Endothelial cell of umbilical vein (primary cell): ENCODE results near the gene NAP1L1. TPM values are rescaled to one million over a fixed set of nuclear protein-coding genes. Genes with fewer than 3 reads are reported as not detected.

Source experiments
- BruUV-seq: library from RNA; stranded (reverse); fragments of 400-500 nt; replicated peaks from 2 replicates; lab custom pipeline; 2021; lab: Mats Ljungman, UMichigan
- CTCF ChIA-PET: fragments of 300-600, 350-600 bp; sonication (Branson Sonifier 250); formaldehyde crosslinking; loops from one replicate; lab custom pipeline; 2021; ENCODE audit warnings: antibody characterized with exemption, inconsistent platforms; lab: Charles Lee
- POLR2A ChIA-PET: fragments of 300-600, 350-600 bp; sonication (Branson Sonifier 250); formaldehyde crosslinking; loops from one replicate; lab custom pipeline; 2021; ENCODE audit warnings: antibody characterized with exemption, inconsistent platforms; lab: Charles Lee
- DNase-seq: peaks from one replicate; pipeline ENCODE4 v3.0.0-alpha.2; 2011; ENCODE audit warnings: low read depth, low spot score
- FAIRE-seq: peaks from 2 replicates; lab custom pipeline; 2011; peaks lifted over from hg19 to GRCh38; lab: Jason Lieb, UNC
- H2AFZ ChIP-seq: 2 replicates; pipeline ENCODE4 v1.6.0; 2012; ENCODE audit warnings: low read depth, low read length, control low read depth, inconsistent platforms
- H3K27ac ChIP-seq: 2 replicates; pipeline ENCODE4 v1.5.1; 2011; ENCODE audit warnings: low read depth, mild to moderate bottlenecking, control low read depth, low read length, moderate library complexity; ENCODE audit not compliant: insufficient read depth
- H3K27me3 ChIP-seq, 2 experiments: 2 replicates each; pipeline versions ENCODE4 v1.6.0 to v1.6.1; 2011; ENCODE audit warnings: low read length in 2 of 2, mixed read lengths in 1 of 2; ENCODE audit not compliant: control insufficient read depth in 2 of 2, insufficient read depth in 2 of 2
- H3K36me3 ChIP-seq, 2 experiments: 2 replicates in 1 of 2; 3 replicates in 1 of 2; pipeline ENCODE4 v1.5.1; 2011; ENCODE audit warnings: low read length in 2 of 2, mild to moderate bottlenecking in 1 of 2, moderate library complexity in 1 of 2; ENCODE audit not compliant: control insufficient read depth in 2 of 2, insufficient read depth in 2 of 2; ENCODE audit errors: extremely low read depth in 1 of 2
- H3K4me1 ChIP-seq: 3 replicates; pipeline ENCODE4 v1.5.1; 2011; ENCODE audit warnings: mild to moderate bottlenecking, low read length; ENCODE audit not compliant: control insufficient read depth, insufficient read depth; ENCODE audit errors: extremely low read depth
- H3K4me2 ChIP-seq: 2 replicates; pipeline ENCODE4 v1.6.1; 2011; ENCODE audit warnings: low read length, control low read depth, mixed read lengths; ENCODE audit not compliant: insufficient read depth
- H3K4me3 ChIP-seq, 3 experiments: fragments of 200-600 bp in 1 of 3; sonication (generic), shearing (Covaris generic) in 1 of 3; replicated peaks in 1 of 3; 2 replicates each; pipeline ENCODE4 v1.5.1; 2011 to 2016; ENCODE audit warnings: control low read depth in 3 of 3, low read length in 3 of 3, mild to moderate bottlenecking in 2 of 3, inconsistent platforms in 1 of 3, low read depth in 1 of 3, moderate library complexity in 1 of 3; ENCODE audit not compliant: insufficient read depth in 1 of 3
- H3K79me2 ChIP-seq: 2 replicates; pipeline ENCODE4 v1.6.0; 2012; ENCODE audit warnings: low read length, inconsistent platforms; ENCODE audit not compliant: control insufficient read depth, insufficient read depth
- H3K9ac ChIP-seq: replicated peaks from 2 replicates; pipeline ENCODE3; 2011; ENCODE audit warnings: low read length, control low read depth; ENCODE audit not compliant: insufficient read depth; ENCODE audit errors: extremely low read depth
- H3K9me1 ChIP-seq: replicated peaks from 3 replicates; pipeline ENCODE4 v1.6.0; 2011; ENCODE audit warnings: mild to moderate bottlenecking, low read length; ENCODE audit not compliant: control insufficient read depth, insufficient read depth; ENCODE audit errors: extremely low read depth
- H3K9me3 ChIP-seq: replicated peaks from 2 replicates; pipeline ENCODE4 v1.5.1; 2012; ENCODE audit warnings: low read length, inconsistent platforms; ENCODE audit not compliant: control insufficient read depth, insufficient read depth
- H4K20me1 ChIP-seq: replicated peaks from 2 replicates; pipeline ENCODE3; 2011; ENCODE audit warnings: mild to moderate bottlenecking, low read length; ENCODE audit not compliant: control insufficient read depth, insufficient read depth; ENCODE audit errors: extremely low read depth
- CTCF ChIP-seq, 2 donors: IDR thresholded peaks; 1 replicate in 1 of 2; 2 replicates in 1 of 2; pipeline ENCODE4 v1.5.1; 2011; ENCODE audit warnings: low read length in 2 of 2, mild to moderate bottlenecking in 2 of 2, moderate library complexity in 2 of 2, control low read depth in 1 of 2, inconsistent platforms in 1 of 2, low read depth in 1 of 2; ENCODE audit not compliant: insufficient read depth in 1 of 2; ENCODE audit errors: extremely low read depth in 1 of 2
- EZH2 ChIP-seq: IDR thresholded peaks from 2 replicates; pipeline ENCODE4 v1.6.1; 2012; ENCODE audit warnings: borderline replicate concordance, low read depth, mild to moderate bottlenecking, moderate library complexity, low read length, inconsistent platforms; ENCODE audit not compliant: severe bottlenecking
- FOS ChIP-seq: IDR thresholded peaks from 2 replicates; pipeline ENCODE4 v1.6.1; 2011; ENCODE audit warnings: mild to moderate bottlenecking, low read length, moderate library complexity, borderline replicate concordance; ENCODE audit not compliant: insufficient read depth
- POLR2A ChIP-seq: IDR thresholded peaks from 2 replicates; pipeline ENCODE4 v1.6.1; 2012; ENCODE audit warnings: low read depth, mild to moderate bottlenecking, control low read depth, low read length
- POLR2AphosphoS5 ChIP-seq: IDR thresholded peaks from 2 replicates; pipeline ENCODE4 v1.6.1; 2012; ENCODE audit warnings: low read depth, mild to moderate bottlenecking, control low read depth, low read length, moderate library complexity; ENCODE audit not compliant: insufficient read depth
- dilution Hi-C: fragments of 300-500 bp; cut with MboI; formaldehyde crosslinking; loops from one replicate; pipeline ENCODE4 v1.15.0; 2019; ENCODE audit warnings: low sequenced_read_pairs; ENCODE audit not compliant: extremely low pct_ligation_motif_present
- intact Hi-C: fragments of 100-400 bp; cut with micrococcal nuclease; formaldehyde crosslinking; loops from one replicate; pipeline ENCODE4 v1.10.0; 2022
- polyA plus RNA-seq, 4 experiments: library from polyadenylated mRNA; depleted of rRNA in 3 of 4; stranded (reverse) in 3 of 4; unstranded in 1 of 4; fragments of >200 nt; gene quantifications; 2 replicates each; pipeline versions ENCODE4 v1.2.1 to v1.2.3, GENCODE V29; 2011 to 2012; ENCODE audit warnings: missing spikeins in 1 of 4
- total RNA-seq: library from RNA; stranded (reverse); gene quantifications from 2 replicates; pipeline ENCODE4 v1.2.3, GENCODE V29; 2021

NAP1L1 gene
- total and polyA plus RNA-seq, 2 donors (not counting 3 experiments of a cell fraction or from before 2014, with no cell fraction given): 127 to 649 TPM

- dilution Hi-C loops (loop anchor here (25.0 kb wide), 1 partner anchor 519 kb away; the partner anchor contains the start of gene KRR1), intact Hi-C loops (loop anchor here (1.0 to 10.0 kb wide), 15 partner anchors 35 to 520 kb away; partner anchors contain the start of gene KRR1)
- CTCF ChIA-PET: interaction anchor here (0.6 to 6.6 kb wide), 38 partner anchors 11 to 546 kb away, joined by 3 to 95 read pairs (median 4); partner anchors contain the start of gene BBS10
- peak within 1 kb of the TSS; percentile 77 to 99 (median 82) for H3K4me3 ChIP-seq
- TF ChIP-seq EZH2: no peak
- peak; percentile 98 for TF ChIP-seq POLR2A
- peak; percentile 99 for TF ChIP-seq POLR2AphosphoS5
- peak; percentile 23 for TF ChIP-seq FOS
- TF ChIP-seq CTCF (IDR thresholded peaks at IDR 0.05; ENCODE audit: extremely low read depth in 1 of 2, insufficient read depth in 1 of 2, low read depth in 1 of 2, low read length in 2 of 2): peak; percentile 60 to 79
- peaks cover 26% of the 10 kb centered on the region for H3K4me1 ChIP-seq
- DNase-seq (peak; percentile 96), FAIRE-seq (peak; percentile 71)
- POLR2A ChIA-PET: interaction anchor here (0.6 to 3.3 kb wide), 33 partner anchors 34 to 520 kb away, joined by 3 to 20 read pairs (median 3); partner anchors contain the start of gene KRR1
- peaks cover 37% of the 10 kb centered on the region for H3K79me2 ChIP-seq
- H3K9ac ChIP-seq: peak within 1 kb of the TSS; percentile 99
- H4K20me1 ChIP-seq: no peaks in the 10 kb centered on the region
- H3K27ac ChIP-seq: peak within 1 kb of the TSS; percentile 87
- H3K4me2 ChIP-seq: peak within 1 kb of the TSS; percentile 64
- H3K9me3 ChIP-seq: no peaks in the 10 kb centered on the region
- H3K27me3 ChIP-seq: no peaks in the 10 kb centered on the region
- no peaks in the 10 kb centered on the region for H3K9me1 ChIP-seq
- peak within 1 kb of the TSS; percentile 30 for H2AFZ ChIP-seq
- peaks cover 0 to 8% of the 10 kb centered on the region in 2 experiments for H3K36me3 ChIP-seq
- no TSS peak for BruUV-seq
These were observed 53.0 kb downstream of the NAP1L1 start, which contains the start of gene PHLDA1 for GRCh38 chr12:76031414-76032042. Gene PHLDA1, minus strand, starts transcription at chr12:76031776.
